ENCODE data around the gene OBSCN. TPM values are rescaled to one million over a fixed set of nuclear protein-coding genes. Genes with fewer than 3 reads are reported as not detected.

The OBSCN gene
- total and polyA plus RNA-seq, 2 of the 4 experiments (the other 2 are of a cell fraction): 4.1 to 9.5 TPM

DNA sequence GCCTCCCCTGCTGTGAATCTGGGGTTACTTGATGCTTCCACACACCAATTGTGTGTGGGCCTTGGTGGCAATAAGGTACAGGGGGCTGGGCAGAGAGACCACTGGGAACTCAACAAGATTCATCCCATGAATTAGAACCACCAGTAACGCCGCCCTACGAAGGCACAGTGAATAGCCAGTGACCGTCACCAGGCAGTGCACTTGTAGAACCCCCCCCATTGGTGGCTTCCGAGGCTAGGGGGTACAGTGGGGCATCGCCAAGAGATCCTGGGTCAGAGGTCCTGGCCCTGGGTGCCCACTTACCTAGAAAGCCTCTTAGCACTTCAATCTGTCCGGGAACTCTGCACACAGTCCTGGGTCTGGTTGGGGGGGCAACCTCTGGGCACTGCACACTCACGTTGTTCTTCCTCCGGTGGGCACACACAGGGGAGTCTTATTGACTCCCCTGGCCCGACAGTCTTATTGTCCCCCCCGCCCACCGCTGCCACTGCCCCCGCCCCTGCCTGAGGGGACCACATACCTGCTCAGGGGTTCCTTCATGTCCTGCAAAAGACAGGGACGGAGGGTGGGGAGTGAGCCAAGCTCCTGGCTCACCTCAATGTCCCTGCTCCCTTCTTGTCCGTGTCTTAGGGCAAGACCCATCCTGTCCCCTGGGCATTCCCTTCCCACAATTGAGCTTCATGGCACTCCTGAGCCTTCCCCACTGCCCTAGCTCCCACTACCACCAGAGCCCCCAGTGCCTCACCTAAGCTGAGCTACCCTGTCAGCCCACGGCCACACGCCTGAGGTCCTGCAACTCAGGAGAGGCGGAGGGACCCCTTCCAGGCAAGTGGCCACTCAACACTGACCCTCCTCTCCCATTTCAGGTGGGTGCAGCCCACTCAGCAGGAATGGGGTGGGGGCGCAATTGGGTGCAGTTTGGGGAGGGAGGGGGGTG, 201.3 kb downstream of the OBSCN start (continued):
- TF ChIP-seq MAFK (IDR thresholded peaks at IDR 0.05; ENCODE audit: low read depth, low read length): no peak

DNA sequence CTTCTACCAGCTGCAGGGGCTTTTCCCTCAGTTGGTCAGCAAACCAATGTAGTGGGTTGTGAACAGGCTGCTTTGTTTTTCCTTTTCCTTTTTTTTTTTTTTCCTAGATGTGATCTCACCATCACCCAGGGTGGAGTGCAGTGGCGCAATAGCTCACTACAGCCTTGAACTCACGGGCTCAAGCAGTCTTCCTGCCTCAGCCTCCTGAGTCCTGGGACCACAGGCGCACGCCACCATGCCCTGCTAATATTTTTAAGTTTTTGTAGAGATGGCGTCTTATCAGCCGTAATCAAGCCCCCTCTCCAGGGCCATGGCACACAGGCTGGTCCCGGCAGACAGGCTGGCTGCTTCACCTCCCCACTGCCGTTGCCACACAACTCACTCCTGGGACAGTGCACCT, 202.2 kb downstream of the OBSCN start:
- no TSS peak for BruUV-seq (replicated peaks)
- POLR2A ChIA-PET (ENCODE audit: unreplicated experiment): no interaction called here
- dilution Hi-C loops (cut with HindIII; ENCODE audit: low sequenced_read_pairs, unreplicated experiment): no loop called here

More for the DNA sequence above, 202.2 kb downstream of the OBSCN start:
- Histone ChIP-seq H3K27me3 (ENCODE audit: control insufficient read depth, insufficient read depth, low read length) (no peaks in the 10 kb centered on the region), H3K9me3 (ENCODE audit: control insufficient read depth, insufficient read depth, low read length) (no peaks in the 10 kb centered on the region), H2AK5ac (ENCODE audit: low read depth, low read length) (no peak overlapping the region), H2AFZ (replicated peaks; ENCODE audit: low read length, poor library complexity) (no peak overlapping the region), H3K4me1 (ENCODE audit: control insufficient read depth, insufficient read depth, low read length) (peaks cover 12% of the 10 kb centered on the region), H3K23ac (ENCODE audit: low read depth, low read length) (no peak overlapping the region), H4K8ac (ENCODE audit: low read depth in 2 of 2, low read length in 2 of 2) (no peak overlapping the region), H3K4ac (ENCODE audit: low read depth, low read length) (no peak overlapping the region), H3K36me3 (ENCODE audit: control insufficient read depth, insufficient read depth, low read length) (peaks cover 20% of the 10 kb centered on the region), H3K4me2 (ENCODE audit: low read depth, low read length) (no peak overlapping the region), H4K20me1 (ENCODE audit: insufficient read depth, low read length) (peaks cover 22% of the 10 kb centered on the region), H3K79me1 (ENCODE audit: low read depth in 1 of 2, low read length in 2 of 2) (peaks cover 21 to 56% of the 10 kb centered on the region in 2 experiments), H3K14ac (replicated peaks; ENCODE audit: low read depth, low read length) (no peak overlapping the region), H3K9ac (ENCODE audit: low read depth, low read length) (no peak overlapping the region), H3K9me1 (ENCODE audit: insufficient read depth, low read length) (peaks cover 20% of the 10 kb centered on the region), H3K27ac (ENCODE audit: insufficient read depth, low read length) (no peak overlapping the region), H4K91ac (ENCODE audit: insufficient read depth, low read depth, low read length) (no peak overlapping the region), H3K56ac (ENCODE audit: extremely low read depth, insufficient read depth, low read length) (no peak overlapping the region), H2BK120ac (ENCODE audit: low read depth, low read length) (no peak overlapping the region), H3K18ac (ENCODE audit: low read depth, low read length) (no peak overlapping the region), H4K5ac (ENCODE audit: low read depth, low read length) (no peak overlapping the region), H2BK15ac (ENCODE audit: low read depth, low read length) (no peak overlapping the region), H2BK20ac (ENCODE audit: low read depth, low read length) (no peak overlapping the region), H2BK5ac (ENCODE audit: low read depth, low read length, poor library complexity, severe bottlenecking) (no peak overlapping the region), H3K4me3 (ENCODE audit: insufficient read depth, low read depth, low read length) (no peak overlapping the region), H2AK9ac (replicated peaks; ENCODE audit: low read depth, low read length, poor library complexity) (no peak overlapping the region)
- ATAC-seq (ENCODE audit: low read depth): no peak
- no CpG with 5 or more reads among the region's 8 CpGs for WGBS, 2 experiments (ENCODE audit: extremely low coverage in 2 of 2, insufficient read length in 1 of 2)
- in situ Hi-C loops (cut with MboI; ENCODE audit: low sequenced_read_pairs): no loop called here
- TF ChIP-seq CEBPB (IDR thresholded peaks at IDR 0.05; ENCODE audit: low read depth, low read length): peak; percentile 95
- TF ChIP-seq POLR2A (IDR thresholded peaks at IDR 0.05; ENCODE audit: low read depth, low read length): no peak
- TF ChIP-seq RAD21 (IDR thresholded peaks at IDR 0.05; ENCODE audit: low read length): no peak
- intact Hi-C loops (cut with micrococcal nuclease): no loop called here
- DNase-seq: peak; percentile 51
- CTCF ChIA-PET: no interaction called here
